GM21423 (cell line): ENCODE data around the gene LRRC2.
"Not testable (repeated sequence)": the region's sequence is repeated elsewhere in the genome, so short reads cannot be mapped to it uniquely, and the experiment has no call there.

Experiments
- ATAC-seq: cut with Tn5 transposase; IDR thresholded peaks from one replicate; pipeline ENCODE4 v1.9.1; 2021; ENCODE audit warnings: mild to moderate bottlenecking, moderate library complexity; ENCODE audit not compliant: unreplicated experiment

LRRC2 gene

GRCh38 chr3:46501702-46502101, 64.4 kb downstream of the LRRC2 start:
- ATAC-seq: no peak

GRCh38 chr3:46500656-46501635, 65.2 kb downstream of the LRRC2 start:
- ATAC-seq: peak; percentile 44

- no peak for ATAC-seq
Measured at GRCh38 chr3:46498916-46499519, 67.1 kb downstream of the LRRC2 start.

- ATAC-seq: no peak
Measured at GRCh38 chr3:46497556-46498265, 68.4 kb downstream of the LRRC2 start, which contains the start of gene RTP3. Gene RTP3 (plus strand): TSS chr3:46497976. CDS start chr3:46498063, 87 bp downstream.

GRCh38 chr3:46496746-46497555, 69.2 kb downstream of the LRRC2 start:
- no peak for ATAC-seq

- no peak for ATAC-seq
Measured at GRCh38 chr3:46495901-46496456, 70.1 kb downstream of the LRRC2 start.

- not testable (repeated sequence) for ATAC-seq
Measured at GRCh38 chr3:46494491-46494890, 71.6 kb downstream of the LRRC2 start.

GRCh38 chr3:46492890-46493547, 73.1 kb downstream of the LRRC2 start:
- ATAC-seq: no peak

GRCh38 chr3:46491089-46492070, 74.7 kb downstream of the LRRC2 start:
- ATAC-seq: no peak

GRCh38 chr3:46490338-46491084, 75.6 kb downstream of the LRRC2 start:
- ATAC-seq: no peak

GRCh38 chr3:46489875-46490274, 76.2 kb downstream of the LRRC2 start:
- no peak for ATAC-seq

- no peak for ATAC-seq
Measured at GRCh38 chr3:46489381-46489780, 76.7 kb downstream of the LRRC2 start.

GRCh38 chr3:46488735-46489361, 77.3 kb downstream of the LRRC2 start:
- peak; percentile 94 for ATAC-seq

- ATAC-seq: no peak
Measured at GRCh38 chr3:46485779-46486175, 80.3 kb downstream of the LRRC2 start.

- ATAC-seq: no peak
Measured at GRCh38 chr3:46484911-46485778, 81.0 kb downstream of the LRRC2 start.

GRCh38 chr3:46484388-46484787, 81.7 kb downstream of the LRRC2 start:
- ATAC-seq: no peak
